ENCODE results near the gene TMOD1. TPM values are rescaled to one million over a fixed set of nuclear protein-coding genes. Genes with fewer than 3 reads are reported as not detected.
"Not testable (repeated sequence)": the region's sequence is repeated elsewhere in the genome, so short reads cannot be mapped to it uniquely, and the experiment has no call there.

TMOD1 gene
- total and polyA plus RNA-seq, 2 of the 8 experiments (the other 6 are each of a cell fraction or from before 2014, with no cell fraction given): 0.17 to 0.88 TPM

DNA sequence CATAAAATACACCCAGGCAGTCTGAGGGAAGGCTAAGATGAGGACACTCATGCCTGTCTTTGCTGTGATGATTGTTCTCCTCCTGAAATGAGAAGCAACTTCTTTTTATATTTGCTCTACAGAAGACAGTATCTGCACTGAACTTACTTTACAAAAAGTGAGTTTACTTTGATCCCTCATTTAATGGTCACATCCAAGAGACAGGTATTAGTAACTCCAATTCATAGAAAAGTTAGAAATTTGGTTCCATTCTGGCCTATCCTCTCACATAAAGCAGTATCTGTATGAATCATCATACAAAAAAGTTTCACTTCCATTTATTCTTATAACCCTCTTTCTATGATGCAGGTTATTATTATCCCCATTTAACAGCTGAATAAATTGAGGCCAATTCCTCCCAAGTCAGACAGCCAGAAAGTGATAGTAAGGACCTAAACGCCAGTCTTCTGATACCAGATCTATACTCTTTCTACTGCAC lies 116.5 kb downstream of the TMOD1 start (continued):
- TF ChIP-seq TEAD4 (IDR thresholded peaks at IDR 0.05; ENCODE audit: low read depth, low read length) (no peak), SIX5 (IDR thresholded peaks at IDR 0.05; ENCODE audit: low read depth, low read length) (no peak), KDM4A (IDR thresholded peaks at IDR 0.05; ENCODE audit: low read depth, low read length, severe bottlenecking) (no peak), JUN (IDR thresholded peaks at IDR 0.05; ENCODE audit: low read depth, low read length) (no peak)
- TF ChIP-seq, protein P1, sequence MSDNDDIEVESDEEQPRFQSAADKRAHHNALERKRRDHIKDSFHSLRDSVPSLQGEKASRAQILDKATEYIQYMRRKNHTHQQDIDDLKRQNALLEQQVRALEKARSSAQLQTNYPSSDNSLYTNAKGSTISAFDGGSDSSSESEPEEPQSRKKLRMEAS (IDR thresholded peaks at IDR 0.05): no peak

DNA sequence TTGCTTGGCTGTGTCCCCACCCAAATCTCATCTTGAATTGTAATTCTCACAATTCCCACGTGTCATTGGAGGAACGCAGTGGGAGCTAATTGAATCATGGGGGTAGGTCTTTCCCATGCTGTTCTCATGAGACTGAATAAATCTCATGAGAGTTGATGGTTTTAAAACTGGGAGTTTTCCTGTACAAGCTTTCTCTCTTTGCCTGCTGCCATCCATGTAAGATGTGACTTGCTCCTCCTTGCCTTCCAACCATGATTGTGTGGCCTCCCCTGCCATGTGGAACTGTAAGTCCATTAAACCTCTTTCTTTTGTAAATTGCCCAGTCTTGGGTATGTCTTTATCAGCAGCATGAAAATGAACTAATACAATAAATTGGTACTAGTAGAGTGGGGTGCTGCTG lies 118.6 kb downstream of the TMOD1 start:
- H3K18ac ChIP-seq (ENCODE audit: extremely low read depth, low read length); H3K4me1 ChIP-seq (replicated peaks in 1 of 4; ENCODE audit: control insufficient read depth in 3 of 4, insufficient read depth in 4 of 4, low read length in 3 of 4); FAIRE-seq; H3K27me3 ChIP-seq (replicated peaks in 1 of 4; ENCODE audit: control insufficient read depth in 3 of 4, extremely low read depth in 1 of 4, insufficient read depth in 3 of 4, low read length in 3 of 4); H2AFZ ChIP-seq (ENCODE audit: low read length); H4K20me1 ChIP-seq (replicated peaks in 1 of 2; ENCODE audit: control insufficient read depth in 1 of 2, insufficient read depth in 2 of 2, low read length in 2 of 2); H3K23ac ChIP-seq (ENCODE audit: insufficient read length); H3K23me2 ChIP-seq (ENCODE audit: low read depth, low read length); DNase-seq (ENCODE audit: low read depth in 1 of 2, low spot score in 2 of 2); H2AK5ac ChIP-seq (ENCODE audit: low read depth, low read length); H2BK120ac ChIP-seq (replicated peaks; ENCODE audit: low read depth, low read length); H3K4me3 ChIP-seq (ENCODE audit: extremely low read depth in 1 of 4, insufficient read depth in 2 of 4, low read depth in 3 of 4, low read length in 4 of 4); H3K79me1 ChIP-seq (ENCODE audit: low read depth, low read length); H2BK15ac ChIP-seq (ENCODE audit: low read length); CTCF ChIA-PET (ENCODE audit: partially characterized antibody); H3K27ac ChIP-seq (ENCODE audit: low read depth, low read length); H3K9ac ChIP-seq (replicated peaks in 1 of 4; ENCODE audit: extremely low read depth in 1 of 4, low read depth in 3 of 4, low read length in 3 of 4); H4K5ac ChIP-seq (ENCODE audit: insufficient read length, low read depth, low read length); H2BK20ac ChIP-seq (ENCODE audit: low read length); H3K4me2 ChIP-seq (ENCODE audit: insufficient read depth in 1 of 2, low read depth in 2 of 2, low read length in 2 of 2); H4K91ac ChIP-seq (replicated peaks; ENCODE audit: insufficient read length, low read length); H3K56ac ChIP-seq (replicated peaks; ENCODE audit: insufficient read length, low read depth, low read length); H3K79me2 ChIP-seq (ENCODE audit: control insufficient read depth in 1 of 2, insufficient read depth in 2 of 2, low read length in 2 of 2); H2BK12ac ChIP-seq (ENCODE audit: low read depth, low read length); H3K14ac ChIP-seq (ENCODE audit: insufficient read length); H4K8ac ChIP-seq (ENCODE audit: extremely low read depth, insufficient read depth, low read length); H3K4ac ChIP-seq (replicated peaks; ENCODE audit: insufficient read length, low read depth, low read length); H2BK5ac ChIP-seq (ENCODE audit: low read depth, low read length): not testable (repeated sequence)
- WGBS, 2 experiments (ENCODE audit: extremely low coverage in 1 of 2, insufficient coverage in 1 of 2, insufficient read length in 1 of 2, insufficient replicate concordance in 2 of 2, low coverage in 1 of 2, low lambda C conversion rate in 2 of 2, missing lambda C conversion rate in 1 of 2): 90% methylated on average over 2 of the region's 2 CpGs; no CpG with 5 or more reads in 1 of the 2 experiments
- H3K36me3 ChIP-seq (ENCODE audit: control insufficient read depth in 2 of 4, insufficient read depth in 4 of 4, low read length in 3 of 4): peaks cover 0 to 50% (median 28%) of the 10 kb centered on the region in 4 experiments; a peak in 6 of 8 replicates
- POLR2A ChIA-PET (ENCODE audit: partially characterized antibody): interaction anchor here (1.3 kb wide), 1 partner anchor 9 kb away, joined by 6 read pairs; no protein-coding TSS in a partner anchor
- H3K9me3 ChIP-seq (ENCODE audit: insufficient read depth in 2 of 2, low read depth in 1 of 2, low read length in 1 of 2): peaks cover 12 to 17% of the 10 kb centered on the region in 2 experiments

Measured in H1 (cell line).